Measurements from ENCODE around the gene ETHE1.
A peak's percentile ranks its signal among the peaks of the same experiment; 100 is the strongest.

ETHE1 gene

DNA sequence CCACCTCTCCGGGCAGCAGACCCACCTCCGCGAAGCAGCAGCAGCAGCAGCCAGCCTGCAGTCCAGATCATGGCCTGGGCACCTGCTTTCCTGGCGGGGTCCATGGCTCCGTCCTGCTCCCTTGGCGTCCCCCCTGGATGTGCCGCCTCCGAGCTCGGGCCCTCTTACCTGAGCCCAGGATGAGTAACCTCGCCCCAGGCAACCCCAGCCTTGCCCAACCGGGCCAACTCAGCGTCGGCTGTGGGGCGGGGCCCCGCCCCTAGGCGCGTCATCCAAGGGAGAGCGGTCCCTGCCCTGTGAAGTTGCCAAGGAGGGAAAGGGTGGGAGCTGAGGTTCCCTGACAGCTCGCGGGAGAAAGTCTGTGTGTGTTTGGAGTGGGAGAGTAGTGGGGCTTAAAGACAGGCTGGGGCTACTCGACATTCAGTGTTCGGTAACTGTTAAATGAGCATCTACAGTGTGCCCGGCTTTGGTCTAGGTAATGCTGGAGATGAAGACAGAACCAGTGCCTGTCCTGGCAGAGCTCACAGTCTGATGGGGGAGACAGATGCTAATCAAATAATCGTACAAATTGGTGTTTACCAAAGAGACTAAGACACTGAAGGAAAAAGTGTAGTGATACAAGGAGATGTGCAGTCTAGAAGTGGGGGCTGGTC is 61.4 kb downstream of the ETHE1 start, which contains the start of gene LYPD3:
Gene LYPD3 (minus strand): TSS at position 141 of the 653 bp plus-strand sequence. CDS start 37 bp downstream, at position 104.
- DNase-seq (ENCODE audit: low read depth in 2 of 2), result no peak

DNA sequence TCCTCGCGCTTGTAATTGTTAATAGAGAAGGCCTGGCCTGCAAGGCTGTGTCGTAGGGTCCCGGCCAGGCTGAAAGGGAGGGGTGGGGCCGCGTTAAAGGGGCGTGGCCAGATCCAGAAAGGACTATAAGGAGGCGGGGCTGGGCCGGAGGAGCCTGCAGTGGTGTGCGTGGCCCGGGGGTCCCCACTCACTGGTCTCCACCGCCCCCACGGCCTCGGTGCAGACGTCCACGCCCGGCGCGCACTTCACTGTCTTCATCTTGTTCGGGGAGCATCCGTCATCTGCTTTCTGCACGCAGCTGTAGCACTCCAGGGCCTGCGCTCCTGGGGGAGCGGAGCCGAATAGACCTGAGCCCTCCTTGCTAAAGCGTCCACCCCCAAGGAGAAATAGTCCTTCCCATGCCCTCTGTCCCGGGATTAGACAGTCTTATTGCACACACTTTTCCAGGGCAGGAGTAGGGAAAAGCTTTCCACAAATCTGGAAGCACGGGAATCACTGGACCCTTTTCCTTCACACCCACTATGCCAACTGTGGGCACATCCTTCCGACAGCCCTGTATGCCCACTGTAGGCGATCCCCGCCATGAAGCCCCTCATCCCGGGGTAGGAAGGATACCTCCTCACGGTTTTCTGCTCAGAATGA is 62.7 kb downstream of the ETHE1 start:
- peak in 1 of 2 donors; percentile 68 for DNase-seq (ENCODE audit: low read depth in 2 of 2)

- peak; percentile 99 to 100 for DNase-seq (ENCODE audit: low read depth in 2 of 2)
These were observed 63.4 kb downstream of the ETHE1 start for GRCh38 chr19:43463381-43464133.

DNA sequence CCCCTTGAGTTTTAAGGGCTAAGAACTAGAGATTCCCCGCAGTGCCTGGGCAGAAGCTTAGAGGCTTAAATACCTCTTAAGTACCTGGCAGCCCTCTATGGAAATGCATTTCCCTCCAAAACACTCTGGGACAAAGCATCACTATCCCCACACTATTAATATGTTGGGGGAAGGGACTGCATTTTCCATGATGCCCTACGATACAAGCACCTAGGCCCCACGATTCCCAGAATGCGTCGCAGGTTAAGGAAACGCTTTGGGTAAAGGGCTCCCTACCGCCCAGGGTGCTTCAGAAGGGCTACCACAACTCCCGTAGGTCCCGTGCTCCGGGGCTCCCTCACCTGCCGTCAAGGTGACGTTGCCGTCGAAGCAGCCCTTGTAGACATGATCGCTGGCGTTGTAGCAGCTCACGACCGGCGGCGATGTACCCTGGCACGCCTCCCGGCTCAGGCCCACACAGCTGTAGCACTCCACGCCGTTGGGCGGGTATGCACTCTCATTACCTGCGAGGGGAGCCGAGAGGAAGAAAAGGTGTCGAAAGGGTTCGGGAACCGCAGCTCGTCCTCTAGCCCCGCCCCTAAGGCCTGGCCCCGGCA is 64.1 kb downstream of the ETHE1 start:
- no peak for DNase-seq (ENCODE audit: low read depth in 2 of 2)

DNA sequence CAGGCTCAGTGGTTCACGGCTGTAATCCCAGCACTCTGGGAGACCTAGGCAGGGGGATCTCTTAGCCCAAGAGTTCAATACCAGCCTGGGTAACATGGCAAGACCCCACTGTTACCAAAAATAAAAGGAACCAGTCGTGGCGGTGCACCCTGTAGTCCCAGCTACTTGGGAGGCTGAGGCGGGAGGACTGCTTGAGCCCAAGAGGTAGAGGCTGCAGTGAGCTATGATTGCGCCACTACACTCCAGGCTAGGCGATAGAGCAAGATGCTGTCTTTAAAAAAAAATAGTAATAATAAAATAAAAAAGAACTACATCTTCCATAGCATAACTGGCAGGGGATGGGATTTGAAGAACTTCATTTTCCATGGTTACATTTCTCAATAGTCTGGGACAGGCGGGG is 64.6 kb downstream of the ETHE1 start:
- no peak for DNase-seq (ENCODE audit: low read depth in 2 of 2)

- DNase-seq (ENCODE audit: low read depth in 2 of 2), result no peak
These were observed 65.7 kb downstream of the ETHE1 start for GRCh38 chr19:43461303-43461702.

- no peak for DNase-seq (ENCODE audit: low read depth in 2 of 2)
These were observed 66.5 kb downstream of the ETHE1 start for GRCh38 chr19:43460362-43461016.

GRCh38 chr19:43457809-43458208 is 69.2 kb downstream of the ETHE1 start:
- DNase-seq (ENCODE audit: low read depth in 2 of 2), result no peak

Data from stimulated activated CD4-positive, alpha-beta T cell treated with anti-CD3 and anti-CD28 coated beads, Interleukin-1b, Interleukin-23, amount 100 ng/mL, for 4 hours (primary cell).